Ishikawa (cell line): Measurements from ENCODE around the gene CACNA1F.

Experiments
- CEBPB ChIP-seq: IDR thresholded peaks from 2 replicates; pipeline ENCODE4 v1.6.1; 2012
- CREB1 ChIP-seq: IDR thresholded peaks from 2 replicates; pipeline ENCODE4 v1.6.1; 2012; ENCODE audit warnings: low read depth
- EGR1 ChIP-seq: IDR thresholded peaks from 2 replicates; pipeline ENCODE4 v1.6.1; 2012
- EP300 ChIP-seq: IDR thresholded peaks from 2 replicates; pipeline ENCODE4 v1.6.1; 2012; ENCODE audit warnings: borderline replicate concordance
- FOXM1 ChIP-seq: IDR thresholded peaks from 2 replicates; pipeline ENCODE4 v1.6.1; 2012; ENCODE audit warnings: low read depth, borderline replicate concordance
- NFIC ChIP-seq: IDR thresholded peaks from 2 replicates; pipeline ENCODE4 v1.6.1; 2012
- RAD21 ChIP-seq: IDR thresholded peaks from 2 replicates; pipeline ENCODE4 v1.6.1; 2012; ENCODE audit warnings: low read depth
- TAF1 ChIP-seq: IDR thresholded peaks from 2 replicates; pipeline ENCODE4 v1.6.1; 2012; ENCODE audit warnings: low read depth, mild to moderate bottlenecking
- TCF12 ChIP-seq: IDR thresholded peaks from 2 replicates; pipeline ENCODE4 v1.6.1; 2012; ENCODE audit warnings: low read depth
- TEAD4 ChIP-seq: IDR thresholded peaks from 2 replicates; pipeline ENCODE4 v1.6.1; 2012
- YY1 ChIP-seq: IDR thresholded peaks from 2 replicates; pipeline ENCODE4 v1.6.1; 2012; ENCODE audit warnings: low read depth
- ZBTB7A ChIP-seq: IDR thresholded peaks from 2 replicates; pipeline ENCODE4 v1.6.1; 2012; ENCODE audit warnings: low read depth
- TF ChIP-seq, protein P1 (sequence below): IDR thresholded peaks from 2 replicates; pipeline ENCODE4 v1.6.1; 2012
- TF ChIP-seq, protein P2 (sequence below): IDR thresholded peaks from 2 replicates; pipeline ENCODE4 v1.6.1; 2012
- TF ChIP-seq, protein P3 (sequence below): IDR thresholded peaks from 2 replicates; pipeline ENCODE4 v1.6.1; 2012; ENCODE audit warnings: low read depth, mild to moderate bottlenecking

Gene CACNA1F

DNA sequence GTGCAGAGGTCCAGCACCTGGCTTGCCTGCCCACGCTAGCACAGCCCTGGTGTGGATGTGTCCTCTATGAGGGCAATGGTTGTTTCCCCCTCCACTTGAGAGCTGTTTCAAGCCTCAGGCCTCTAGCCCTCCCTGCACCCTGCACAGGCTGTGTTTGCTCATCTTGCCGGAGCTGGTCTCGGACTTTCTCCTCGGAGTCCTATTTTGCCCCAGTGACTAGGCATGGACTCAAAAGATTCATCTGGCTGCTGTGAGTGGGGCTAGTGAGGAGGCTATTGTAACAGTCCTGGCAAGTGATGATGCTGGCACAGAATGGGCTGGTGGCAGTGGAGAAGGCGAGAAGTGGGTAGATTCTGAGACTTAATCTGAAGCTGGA, 25.6 kb upstream of the CACNA1F start:
- no peak for TF ChIP-seq TCF12
- TF ChIP-seq, protein P1, sequence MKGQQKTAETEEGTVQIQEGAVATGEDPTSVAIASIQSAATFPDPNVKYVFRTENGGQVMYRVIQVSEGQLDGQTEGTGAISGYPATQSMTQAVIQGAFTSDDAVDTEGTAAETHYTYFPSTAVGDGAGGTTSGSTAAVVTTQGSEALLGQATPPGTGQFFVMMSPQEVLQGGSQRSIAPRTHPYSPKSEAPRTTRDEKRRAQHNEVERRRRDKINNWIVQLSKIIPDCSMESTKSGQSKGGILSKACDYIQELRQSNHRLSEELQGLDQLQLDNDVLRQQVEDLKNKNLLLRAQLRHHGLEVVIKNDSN = no peak
- TF ChIP-seq, protein P2, sequence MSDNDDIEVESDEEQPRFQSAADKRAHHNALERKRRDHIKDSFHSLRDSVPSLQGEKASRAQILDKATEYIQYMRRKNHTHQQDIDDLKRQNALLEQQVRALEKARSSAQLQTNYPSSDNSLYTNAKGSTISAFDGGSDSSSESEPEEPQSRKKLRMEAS = no peak
- TF ChIP-seq FOXM1 = no peak
- no peak for TF ChIP-seq YY1
- TF ChIP-seq TEAD4 = no peak

DNA sequence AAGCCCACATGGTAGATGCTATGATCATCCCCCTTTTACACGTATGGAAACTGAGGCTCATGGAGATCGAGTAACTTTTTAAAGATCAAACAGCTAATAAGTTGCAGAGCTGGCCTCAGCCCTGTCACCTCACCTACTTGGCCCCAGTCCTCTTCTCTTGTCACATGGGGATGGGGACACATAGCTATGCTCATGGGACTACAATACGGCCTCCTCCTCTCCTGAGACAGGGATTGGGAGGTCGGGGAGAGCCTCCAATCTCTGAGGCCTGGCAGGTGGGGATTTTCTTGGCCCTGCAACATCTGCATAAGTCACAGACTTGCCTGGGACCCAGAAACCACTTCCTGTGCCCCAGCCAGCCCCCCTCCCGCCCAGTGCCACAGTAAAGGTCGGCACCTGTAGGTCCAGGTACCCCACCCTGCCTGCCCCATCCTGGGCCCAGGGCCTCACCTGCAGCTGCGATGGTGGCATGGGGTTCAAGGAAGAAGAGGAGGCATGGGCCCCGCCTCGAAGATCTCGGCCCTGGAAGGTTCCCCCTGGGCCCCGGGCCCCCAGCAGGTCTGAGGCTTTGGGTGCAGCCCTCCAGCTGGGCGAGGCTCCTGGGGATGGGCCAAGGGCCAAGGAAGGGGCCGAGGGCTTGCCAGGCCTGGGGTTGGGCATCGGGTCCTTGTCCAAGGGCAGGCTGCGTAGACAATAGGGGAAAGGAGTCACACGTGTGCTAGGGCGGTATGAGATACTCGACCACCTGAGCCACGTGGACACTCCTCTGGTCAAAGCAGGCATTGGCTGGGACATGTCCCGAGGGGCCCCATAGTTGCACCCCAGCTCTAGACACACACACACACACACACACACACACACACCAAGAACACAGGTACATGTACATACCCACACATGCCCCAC, 25.0 kb upstream of the CACNA1F start:
- TF ChIP-seq, protein P3, sequence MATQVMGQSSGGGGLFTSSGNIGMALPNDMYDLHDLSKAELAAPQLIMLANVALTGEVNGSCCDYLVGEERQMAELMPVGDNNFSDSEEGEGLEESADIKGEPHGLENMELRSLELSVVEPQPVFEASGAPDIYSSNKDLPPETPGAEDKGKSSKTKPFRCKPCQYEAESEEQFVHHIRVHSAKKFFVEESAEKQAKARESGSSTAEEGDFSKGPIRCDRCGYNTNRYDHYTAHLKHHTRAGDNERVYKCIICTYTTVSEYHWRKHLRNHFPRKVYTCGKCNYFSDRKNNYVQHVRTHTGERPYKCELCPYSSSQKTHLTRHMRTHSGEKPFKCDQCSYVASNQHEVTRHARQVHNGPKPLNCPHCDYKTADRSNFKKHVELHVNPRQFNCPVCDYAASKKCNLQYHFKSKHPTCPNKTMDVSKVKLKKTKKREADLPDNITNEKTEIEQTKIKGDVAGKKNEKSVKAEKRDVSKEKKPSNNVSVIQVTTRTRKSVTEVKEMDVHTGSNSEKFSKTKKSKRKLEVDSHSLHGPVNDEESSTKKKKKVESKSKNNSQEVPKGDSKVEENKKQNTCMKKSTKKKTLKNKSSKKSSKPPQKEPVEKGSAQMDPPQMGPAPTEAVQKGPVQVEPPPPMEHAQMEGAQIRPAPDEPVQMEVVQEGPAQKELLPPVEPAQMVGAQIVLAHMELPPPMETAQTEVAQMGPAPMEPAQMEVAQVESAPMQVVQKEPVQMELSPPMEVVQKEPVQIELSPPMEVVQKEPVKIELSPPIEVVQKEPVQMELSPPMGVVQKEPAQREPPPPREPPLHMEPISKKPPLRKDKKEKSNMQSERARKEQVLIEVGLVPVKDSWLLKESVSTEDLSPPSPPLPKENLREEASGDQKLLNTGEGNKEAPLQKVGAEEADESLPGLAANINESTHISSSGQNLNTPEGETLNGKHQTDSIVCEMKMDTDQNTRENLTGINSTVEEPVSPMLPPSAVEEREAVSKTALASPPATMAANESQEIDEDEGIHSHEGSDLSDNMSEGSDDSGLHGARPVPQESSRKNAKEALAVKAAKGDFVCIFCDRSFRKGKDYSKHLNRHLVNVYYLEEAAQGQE = no peak
- TF ChIP-seq RAD21 (no peak), TEAD4 (no peak), ZBTB7A (no peak), TCF12 (no peak), TAF1 (no peak), NFIC (no peak), CEBPB (no peak), EP300 (no peak), YY1 (no peak), CREB1 (no peak), FOXM1 (no peak), EGR1 (no peak)
- TF ChIP-seq, protein P1 = no peak
- TF ChIP-seq, protein P2 = no peak

DNA sequence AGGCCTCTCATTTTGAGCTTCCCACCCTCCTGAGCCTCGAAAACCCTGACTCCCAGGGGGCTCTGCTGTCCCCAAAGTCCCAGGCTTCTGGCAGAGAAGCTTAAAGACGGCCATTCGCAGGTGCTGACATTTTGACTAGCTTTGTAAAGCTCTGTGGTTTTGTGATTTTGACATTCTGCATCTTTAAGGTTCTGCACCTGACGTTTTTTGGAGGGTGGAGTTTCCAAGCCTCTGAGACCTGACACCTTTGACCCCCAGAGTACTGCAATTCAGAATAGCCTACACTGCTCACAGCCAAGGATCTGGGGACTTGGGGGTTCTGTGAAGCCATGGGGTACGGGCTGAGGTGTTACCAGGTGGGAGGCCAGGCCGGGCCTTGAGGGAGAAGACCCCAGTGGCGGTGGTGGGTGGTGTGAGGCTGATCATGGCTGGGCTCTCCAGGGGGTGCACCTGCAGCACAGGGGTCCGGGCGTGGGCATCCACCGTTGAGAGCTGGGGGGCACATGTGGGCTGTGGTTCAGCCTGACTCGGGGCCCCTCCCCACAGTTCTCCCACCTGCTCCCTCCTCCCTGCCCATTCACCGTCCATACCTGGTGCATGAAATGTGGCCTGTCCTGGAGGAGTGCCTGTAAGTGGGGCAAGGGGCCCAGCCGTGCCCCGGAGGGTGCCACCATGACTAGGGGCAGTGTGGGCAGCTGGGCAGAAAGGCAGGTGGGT, 24.1 kb upstream of the CACNA1F start:
- TF ChIP-seq, protein P3 = no peak
- no peak for TF ChIP-seq TCF12
- TF ChIP-seq, protein P2 = no peak
- no peak for TF ChIP-seq EP300
- no peak for TF ChIP-seq CREB1
- TF ChIP-seq TEAD4 = no peak
- no peak for TF ChIP-seq CEBPB
- no peak for TF ChIP-seq EGR1
- TF ChIP-seq YY1 = no peak
- no peak for TF ChIP-seq TAF1
- TF ChIP-seq, protein P1 = no peak
- no peak for TF ChIP-seq RAD21
- TF ChIP-seq ZBTB7A = no peak
- TF ChIP-seq NFIC = no peak
- TF ChIP-seq FOXM1 = no peak

DNA sequence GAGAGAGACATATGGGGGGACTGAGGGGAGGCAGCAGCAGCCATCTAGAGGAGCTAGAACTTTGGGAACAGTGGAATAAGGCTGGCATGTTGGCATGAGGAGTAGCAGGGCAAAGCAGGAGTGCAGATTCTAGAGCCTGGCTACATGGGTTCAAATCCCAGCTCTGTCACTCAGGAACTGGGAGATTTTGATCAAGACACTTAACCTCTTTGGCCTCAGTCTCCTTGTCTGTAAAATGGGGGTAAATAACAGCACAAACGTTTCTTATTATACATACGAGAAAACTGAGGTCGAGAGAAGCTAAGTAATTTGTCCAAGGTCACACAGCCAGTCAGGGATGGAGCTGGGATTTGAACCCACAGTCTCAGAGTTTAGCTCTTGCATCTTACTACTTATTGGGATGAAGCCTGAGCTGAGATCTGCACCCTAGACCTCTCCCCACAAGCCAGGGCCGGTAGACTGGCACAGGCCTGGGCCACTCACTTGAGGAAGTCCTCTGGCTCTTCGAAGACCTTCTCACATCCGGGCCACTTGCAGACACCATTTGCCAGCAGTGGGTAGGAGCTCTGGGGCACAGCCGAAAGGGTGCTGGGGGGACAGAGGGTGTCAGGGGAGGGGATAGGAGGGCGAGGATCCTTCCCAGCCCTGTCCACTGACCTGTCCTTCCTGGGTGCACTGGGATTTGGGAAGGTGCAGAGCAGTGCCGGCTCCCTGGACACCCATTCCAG, 23.3 kb upstream of the CACNA1F start:
- no peak for TF ChIP-seq TEAD4
- TF ChIP-seq FOXM1 = no peak
- TF ChIP-seq YY1 = no peak
- TF ChIP-seq ZBTB7A = no peak
- TF ChIP-seq, protein P1 = no peak
- no peak for TF ChIP-seq TCF12
- no peak for TF ChIP-seq CREB1
- no peak for TF ChIP-seq NFIC
- TF ChIP-seq, protein P2 = no peak
- TF ChIP-seq RAD21 = no peak
- no peak for TF ChIP-seq EGR1
- no peak for TF ChIP-seq CEBPB
